ENCODE data around the gene ZNF32. TPM values are rescaled to one million over a fixed set of nuclear protein-coding genes. Genes with fewer than 3 reads are reported as not detected.
A peak's percentile ranks its signal among the peaks of the same experiment; 100 is the strongest.

The ZNF32 gene
- total RNA-seq, 2 experiments from 2014 or later = 18.7 to 19.5 TPM

- intact Hi-C loops (cut with DNase I, micrococcal nuclease) = loop anchor here (1.0 to 5.0 kb wide), 5 partner anchors 340 to 1172 kb away; partner anchors contain the start of gene CXCL12 (in 1 of the 2)
- peak; percentile 81 for TF ChIP-seq CTCF (IDR thresholded peaks at IDR 0.05)
- peak; percentile 99 for ATAC-seq (ENCODE audit: poor library complexity)
- Mint-ChIP-seq H3K4me1 (ENCODE audit: low read depth) (peaks cover 6% of the 10 kb centered on the region), H3K27ac (no peak overlapping the region), H3K4me3 (peak overlapping the region; percentile 88), H3K9me3 (no peaks in the 10 kb centered on the region), H3K36me3 (ENCODE audit: low read depth) (no peaks in the 10 kb centered on the region), H3K27me3 (peaks cover 26% of the 10 kb centered on the region)
- DNase-seq = peak; percentile 67 to 90 (median 82)
- peaks cover 7 to 12% of the 10 kb centered on the region in 2 experiments for H3K27me3 ChIP-seq (ENCODE audit: control insufficient read depth in 1 of 2, insufficient read depth in 2 of 2, low read length in 2 of 2)
- peaks cover 0 to 3% of the 10 kb centered on the region in 2 experiments for H3K9me3 ChIP-seq (ENCODE audit: control insufficient read depth in 1 of 2, insufficient read depth in 1 of 2, low read length in 2 of 2)
- POLR2A ChIA-PET = interaction anchor here (1.7 kb wide), 1 partner anchor 41 kb away, joined by 9 read pairs; the partner anchor contains the start of gene ZNF32
- no peak overlapping the region for H3K27ac ChIP-seq (ENCODE audit: low read depth in 1 of 2, low read length in 2 of 2)
- no peaks in the 10 kb centered on the region for H3K36me3 ChIP-seq (ENCODE audit: insufficient read depth, low read length)
- H3K4me3 ChIP-seq (ENCODE audit: low read length) = peak overlapping the region; percentile 76
- CTCF ChIA-PET = interaction anchor here (0.5 to 1.3 kb wide), 8 partner anchors 9 to 1179 kb away, joined by 3 to 9 read pairs (median 4); partner anchors contain the start of gene ZNF32
- peaks cover 14% of the 10 kb centered on the region for H3K4me1 ChIP-seq (ENCODE audit: insufficient read depth, low read length)
Measured at GRCh38 chr10:43689955-43690771, 41.5 kb upstream of the ZNF32 start.

- POLR2A ChIA-PET = interaction anchor here (1.7 kb wide), 1 partner anchor 41 kb away, joined by 9 read pairs; the partner anchor contains the start of gene ZNF32
- H3K4me3 ChIP-seq (ENCODE audit: low read length) = peak overlapping the region; percentile 76
- H3K36me3 ChIP-seq (ENCODE audit: insufficient read depth, low read length) = no peaks in the 10 kb centered on the region
- CTCF ChIA-PET = interaction anchor here (0.5 to 1.3 kb wide), 8 partner anchors 9 to 1179 kb away, joined by 3 to 9 read pairs (median 4); partner anchors contain the start of gene ZNF32
- H3K27ac ChIP-seq (ENCODE audit: low read depth in 1 of 2, low read length in 2 of 2) = no peak overlapping the region
- peaks cover 0 to 3% of the 10 kb centered on the region in 2 experiments for H3K9me3 ChIP-seq (ENCODE audit: control insufficient read depth in 1 of 2, insufficient read depth in 1 of 2, low read length in 2 of 2)
- Mint-ChIP-seq H3K4me1 (ENCODE audit: low read depth) (peaks cover 6% of the 10 kb centered on the region), H3K9me3 (no peaks in the 10 kb centered on the region), H3K36me3 (ENCODE audit: low read depth) (no peaks in the 10 kb centered on the region), H3K27ac (no peak overlapping the region), H3K4me3 (peak overlapping the region; percentile 88), H3K27me3 (peaks cover 25% of the 10 kb centered on the region)
- intact Hi-C loops (cut with DNase I, micrococcal nuclease) = no loop called here
- DNase-seq = peak in 7 of 14 experiments; percentile 13 to 55 (median 47)
- peak; percentile 40 for ATAC-seq (ENCODE audit: poor library complexity)
- peaks cover 14% of the 10 kb centered on the region for H3K4me1 ChIP-seq (ENCODE audit: insufficient read depth, low read length)
- TF ChIP-seq CTCF (IDR thresholded peaks at IDR 0.05) = no peak
- peaks cover 7 to 12% of the 10 kb centered on the region in 2 experiments for H3K27me3 ChIP-seq (ENCODE audit: control insufficient read depth in 1 of 2, insufficient read depth in 2 of 2, low read length in 2 of 2)
Measured at GRCh38 chr10:43689618-43689954, 40.9 kb upstream of the ZNF32 start.

GRCh38 chr10:43689007-43689491, 40.4 kb upstream of the ZNF32 start:
- no peak overlapping the region for H3K27ac Mint-ChIP-seq

More at GRCh38 chr10:43689007-43689491, 40.4 kb upstream of the ZNF32 start:
- peaks cover 0 to 3% of the 10 kb centered on the region in 2 experiments for H3K9me3 ChIP-seq (ENCODE audit: control insufficient read depth in 1 of 2, insufficient read depth in 1 of 2, low read length in 2 of 2)
- intact Hi-C loops (cut with DNase I, micrococcal nuclease) = no loop called here
- peaks cover 7 to 12% of the 10 kb centered on the region in 2 experiments for H3K27me3 ChIP-seq (ENCODE audit: control insufficient read depth in 1 of 2, insufficient read depth in 2 of 2, low read length in 2 of 2)
- no peak overlapping the region for H3K27ac ChIP-seq (ENCODE audit: low read depth in 1 of 2, low read length in 2 of 2)
- Mint-ChIP-seq H3K27me3 (peaks cover 27% of the 10 kb centered on the region), H3K4me1 (ENCODE audit: low read depth) (peaks cover 6% of the 10 kb centered on the region), H3K9me3 (no peaks in the 10 kb centered on the region), H3K4me3 (peak overlapping the region; percentile 88), H3K36me3 (ENCODE audit: low read depth) (no peaks in the 10 kb centered on the region)
- TF ChIP-seq CTCF (IDR thresholded peaks at IDR 0.05) = no peak
- ATAC-seq (ENCODE audit: poor library complexity) (no peak), DNase-seq (peak in 1 of 14 experiments; percentile 25)
- H3K36me3 ChIP-seq (ENCODE audit: insufficient read depth, low read length) = no peaks in the 10 kb centered on the region
- H3K4me1 ChIP-seq (ENCODE audit: insufficient read depth, low read length) = peaks cover 14% of the 10 kb centered on the region
- POLR2A ChIA-PET = interaction anchor here (1.7 kb wide), 1 partner anchor 40 kb away, joined by 9 read pairs; the partner anchor contains the start of gene ZNF32
- peak overlapping the region; percentile 76 for H3K4me3 ChIP-seq (ENCODE audit: low read length)
- CTCF ChIA-PET = interaction anchor here (0.8 to 1.1 kb wide), 3 partner anchors 8 to 328 kb away, joined by 3 to 9 read pairs (median 4); partner anchors contain the start of gene ZNF32

Data from CD4-positive, alpha-beta T cell (primary cell).